GM20000 (cell line): ENCODE measurements around the gene GZMM.
A peak's percentile ranks its signal among the peaks of the same experiment; 100 is the strongest.

Experiments used
- DNase-seq: peaks from one replicate; pipeline ENCODE4 v3.0.0; 2012; ENCODE audit warnings: low spot score
- CTCF ChIP-seq: IDR thresholded peaks from 2 replicates; pipeline ENCODE4 v1.5.1; 2012; ENCODE audit warnings: mild to moderate bottlenecking, control low read depth; ENCODE audit errors: extremely low read depth, missing control alignments

GZMM gene

DNA sequence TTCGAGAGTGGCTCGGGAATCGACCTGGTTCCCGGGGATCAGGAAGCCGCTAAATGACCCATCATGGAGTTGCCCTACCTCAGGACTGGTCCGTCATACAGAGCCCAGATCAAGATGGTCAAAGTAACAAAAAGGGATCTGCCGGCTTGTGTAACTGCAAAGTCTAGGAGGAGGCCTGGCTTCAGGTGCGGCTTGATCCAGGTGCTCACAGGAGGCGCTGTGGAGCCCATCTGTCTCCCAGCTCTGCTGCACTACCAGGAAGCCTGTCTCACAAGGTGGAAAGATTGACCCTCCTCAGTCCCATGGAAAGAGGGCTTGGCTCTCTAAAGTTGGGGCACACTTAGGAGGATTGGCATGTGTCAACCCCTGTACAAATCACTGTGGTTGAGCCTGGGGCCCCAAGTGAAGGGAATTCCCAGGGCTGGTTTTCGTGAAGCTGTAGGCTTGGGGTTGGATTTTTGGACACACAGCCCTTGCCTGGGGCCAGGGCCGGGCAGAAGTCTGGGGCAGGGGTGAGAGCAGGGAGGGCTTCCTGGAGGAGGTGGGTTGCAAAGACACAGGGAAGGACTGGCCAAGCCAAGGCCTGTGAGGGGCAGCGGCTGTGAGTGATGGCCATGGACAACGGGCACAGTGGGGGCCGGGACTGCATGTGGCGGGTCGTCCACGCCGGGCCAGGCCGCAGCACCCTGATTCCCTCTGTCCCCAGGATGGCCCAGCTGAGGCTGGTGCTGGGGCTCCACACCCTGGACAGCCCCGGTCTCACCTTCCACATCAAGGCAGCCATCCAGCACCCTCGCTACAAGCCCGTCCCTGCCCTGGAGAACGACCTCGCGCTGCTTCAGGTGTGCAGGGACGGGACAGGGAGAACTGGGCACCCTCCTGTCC is 4.2 kb downstream of the GZMM start:
- DNase-seq, result peak; percentile 38
- TF ChIP-seq CTCF, result no peak

- no peak for TF ChIP-seq CTCF
- peak; percentile 43 for DNase-seq
Measured at GRCh38 chr19:548886-549830, 5.3 kb downstream of the GZMM start.

GRCh38 chr19:554817-555216 is 11.0 kb downstream of the GZMM start:
- TF ChIP-seq CTCF, result no peak
- DNase-seq, result no peak

DNA sequence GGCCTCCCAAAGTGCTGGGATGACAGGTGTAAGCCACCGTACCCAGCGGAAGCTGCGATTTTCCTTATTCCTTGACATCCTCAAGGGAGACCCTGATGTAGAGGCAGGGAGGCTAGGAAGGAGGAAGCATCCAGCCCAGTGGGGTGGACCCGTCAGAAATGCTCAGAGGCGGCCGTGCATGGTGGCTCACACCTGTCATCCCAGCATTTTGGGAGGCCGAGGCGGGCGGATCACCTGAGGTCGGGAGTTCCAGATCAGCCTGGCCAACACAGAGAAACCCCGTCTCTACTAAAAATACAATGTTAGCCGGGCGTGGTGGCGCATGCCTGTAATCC is 11.6 kb downstream of the GZMM start:
- TF ChIP-seq CTCF, result no peak
- DNase-seq, result no peak

GRCh38 chr19:556611-557382 is 12.9 kb downstream of the GZMM start:
- no peak for DNase-seq
- no peak for TF ChIP-seq CTCF

DNA sequence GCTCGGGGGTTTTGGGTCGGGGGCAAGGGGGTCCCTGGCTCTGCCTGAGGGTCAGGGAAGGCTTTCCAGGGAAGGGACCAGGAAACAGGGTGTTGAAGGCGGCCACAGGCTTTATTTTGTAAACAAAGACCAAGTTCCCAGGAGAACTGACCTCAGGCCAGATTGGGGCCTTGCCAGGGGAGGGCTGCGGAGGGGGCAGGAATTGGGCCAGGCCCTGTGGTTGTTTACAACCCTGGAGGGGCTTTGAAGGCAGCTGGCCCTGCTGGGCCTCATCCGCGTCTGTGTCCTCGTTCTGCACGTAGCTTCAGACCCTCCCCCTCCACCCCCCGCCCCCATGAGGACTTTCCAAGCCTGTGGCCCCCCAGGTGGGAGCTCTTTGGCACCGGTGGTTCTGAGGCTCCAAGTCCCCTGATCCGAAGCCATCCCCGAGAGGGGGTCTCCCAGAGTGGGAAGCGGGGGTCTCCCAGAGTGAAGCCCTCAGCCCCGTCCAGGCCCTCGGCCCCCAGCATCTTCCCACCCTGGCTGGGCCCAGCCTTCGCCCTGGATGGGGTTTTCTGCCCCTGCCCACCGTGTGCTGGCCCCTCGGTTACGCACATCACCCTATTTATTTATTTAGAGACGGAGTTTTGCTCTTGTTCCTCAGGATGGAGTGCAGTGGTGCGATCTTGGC is 15.1 kb downstream of the GZMM start:
- TF ChIP-seq CTCF, result no peak
- no peak for DNase-seq
